HG02623 (cell line): Measurements from ENCODE around the gene PLVAP.
A peak's percentile ranks its signal among the peaks of the same experiment; 100 is the strongest.

Source experiments
- ATAC-seq: cut with Tn5 transposase; IDR thresholded peaks from one replicate; pipeline ENCODE4 v1.9.1; 2021; ENCODE audit warnings: moderate library complexity; ENCODE audit not compliant: unreplicated experiment

Gene PLVAP

GRCh38 chr19:17323300-17323963 is 53.7 kb downstream of the PLVAP start:
- ATAC-seq, result no peak

DNA sequence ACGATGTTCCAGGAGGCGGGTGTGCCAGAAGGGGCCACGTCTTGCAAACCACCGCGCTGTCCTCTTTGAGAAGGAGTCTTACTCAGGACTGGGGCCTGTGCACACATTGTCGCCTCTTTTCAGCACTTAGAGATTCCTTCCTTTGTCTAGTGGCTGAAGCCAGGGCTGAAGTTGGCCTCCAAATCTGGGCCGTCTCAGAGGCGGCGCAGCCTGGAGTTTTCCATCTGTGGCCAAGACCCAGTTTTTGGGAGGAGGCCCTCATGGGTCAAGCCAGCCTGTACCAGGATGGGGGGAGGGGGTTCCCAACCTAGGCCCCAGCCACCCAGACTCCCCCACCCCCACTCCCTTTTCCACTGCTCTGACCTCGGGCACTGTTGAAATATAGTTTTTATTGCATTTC is 54.3 kb downstream of the PLVAP start:
- no peak for ATAC-seq

DNA sequence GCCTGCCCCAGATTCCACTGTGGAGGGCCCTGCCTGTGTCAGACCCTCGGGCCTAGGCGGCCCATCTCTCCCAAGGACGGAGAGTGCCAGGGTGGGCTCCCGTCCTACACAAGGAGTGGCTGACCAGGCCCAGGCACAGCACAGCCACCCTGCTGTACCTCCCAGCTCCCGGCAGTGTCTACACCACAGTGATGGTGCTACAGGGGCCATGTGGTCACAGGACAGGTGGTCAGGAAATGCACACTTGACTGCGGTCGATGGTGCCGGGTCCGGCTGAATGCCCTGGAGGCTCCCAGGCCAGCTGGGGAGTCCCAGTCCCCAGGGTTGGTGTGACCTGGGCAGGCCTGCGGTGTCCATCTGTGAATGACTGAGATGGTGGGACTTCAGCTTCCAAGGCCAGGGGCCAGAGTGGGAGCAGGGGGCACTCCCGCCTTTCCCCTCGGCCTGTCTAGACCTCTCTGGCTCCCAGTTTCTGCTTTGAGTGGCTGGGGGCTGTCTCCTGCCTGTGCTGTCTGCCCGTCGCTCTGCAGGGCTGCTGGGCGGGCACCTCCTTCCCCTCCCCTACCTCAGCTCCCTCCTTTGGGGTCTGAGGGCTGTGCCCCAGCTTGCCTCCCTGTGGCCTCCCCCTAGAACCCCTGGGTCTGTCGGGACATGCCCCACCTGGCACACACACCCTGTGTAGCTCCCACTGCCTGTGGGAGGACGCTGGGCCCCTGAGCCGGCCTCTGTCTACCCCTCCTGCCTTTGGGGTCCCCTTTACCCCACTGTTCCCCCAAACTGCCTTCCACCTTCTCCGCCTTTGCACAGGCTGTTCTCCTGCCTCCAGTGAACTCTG is 55.3 kb downstream of the PLVAP start:
- no peak for ATAC-seq

DNA sequence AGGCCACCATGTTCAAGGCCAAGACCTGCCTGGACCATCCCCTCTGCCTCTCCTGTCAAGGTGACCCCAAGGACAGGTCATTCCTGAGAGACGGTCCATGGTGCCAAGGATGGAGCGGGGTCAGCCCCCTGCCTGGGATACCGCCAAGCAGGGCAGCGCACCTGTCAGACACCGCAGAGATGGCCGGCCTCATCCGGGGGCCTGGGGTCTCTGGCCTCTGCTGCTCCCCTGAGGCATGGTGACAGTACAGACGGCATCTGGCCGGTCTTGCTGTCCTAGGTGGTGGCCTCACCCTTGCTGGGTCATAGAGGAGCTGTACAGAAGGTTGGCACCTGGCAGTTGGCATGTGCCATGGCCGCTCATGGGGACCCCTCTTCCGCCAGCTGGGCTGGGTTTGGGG is 56.7 kb downstream of the PLVAP start:
- ATAC-seq, result no peak

DNA sequence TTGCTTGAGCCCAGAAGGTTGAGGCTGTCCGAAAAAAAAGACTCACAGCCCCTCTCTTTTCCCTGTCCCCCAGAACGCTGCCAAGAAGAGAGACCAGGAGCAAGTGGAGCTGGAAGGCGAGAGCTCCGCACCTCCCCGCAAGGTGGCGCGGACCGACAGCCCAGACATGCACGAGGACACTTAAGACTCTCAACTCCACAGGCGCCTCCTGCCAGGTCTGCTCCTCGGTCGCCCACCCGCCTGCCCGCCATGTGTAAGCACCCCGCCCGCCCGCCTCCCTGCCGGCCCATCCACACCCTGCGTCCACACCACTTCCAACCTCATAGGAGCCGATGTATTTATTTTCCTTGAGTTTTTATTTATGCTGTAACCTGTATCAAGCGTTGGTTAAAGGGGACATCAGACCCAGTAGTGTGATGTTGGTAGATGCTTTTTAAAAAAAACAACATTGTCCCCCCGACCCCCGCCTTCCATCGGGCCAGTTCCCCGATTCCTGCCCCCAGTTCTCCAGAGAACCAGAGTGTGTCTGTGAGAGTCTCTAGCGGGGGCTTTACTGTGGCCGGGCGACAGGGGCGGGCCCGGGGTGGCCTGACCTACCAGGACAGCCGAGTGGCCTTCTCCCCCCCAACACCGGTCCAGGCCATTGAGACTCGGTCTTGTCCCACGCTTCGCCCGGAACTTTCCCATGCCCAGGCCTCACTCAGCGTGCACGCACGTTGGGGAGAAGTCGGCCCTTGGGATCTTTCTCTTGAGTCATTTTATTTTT is 57.5 kb downstream of the PLVAP start:
- ATAC-seq, result no peak

GRCh38 chr19:17318966-17319365 is 58.2 kb downstream of the PLVAP start:
- ATAC-seq, result no peak

DNA sequence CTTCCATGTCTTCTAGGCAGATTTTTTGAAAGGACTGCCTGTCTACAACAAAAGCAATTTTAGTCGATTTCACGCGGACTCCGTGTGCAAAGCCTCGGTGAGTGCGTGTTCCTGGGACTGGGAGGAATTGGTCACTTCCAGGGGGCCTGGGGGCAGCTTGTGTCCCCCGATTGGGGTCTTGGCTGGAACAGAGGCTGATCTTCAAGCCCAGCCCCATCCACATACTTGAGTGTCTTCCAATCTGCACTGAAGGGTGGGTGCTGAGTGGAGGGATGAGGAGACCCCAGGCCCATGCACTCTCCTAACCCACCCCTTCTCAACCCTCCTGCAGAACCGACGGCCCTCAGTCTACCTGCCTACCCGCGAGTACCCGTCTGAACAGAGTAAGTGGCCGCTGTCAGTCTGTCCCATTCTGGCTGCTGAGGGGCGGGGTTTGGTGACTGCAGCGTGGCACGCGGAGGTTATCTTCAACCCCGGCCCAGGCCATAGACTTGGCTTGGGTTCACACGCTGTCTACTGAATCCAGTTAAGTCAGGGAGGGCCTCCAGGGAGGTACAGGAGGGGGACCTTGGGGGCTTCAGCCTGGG is 63.0 kb downstream of the PLVAP start:
- ATAC-seq, result no peak

- no peak for ATAC-seq
These were observed 64.7 kb downstream of the PLVAP start for GRCh38 chr19:17312189-17313113.

DNA sequence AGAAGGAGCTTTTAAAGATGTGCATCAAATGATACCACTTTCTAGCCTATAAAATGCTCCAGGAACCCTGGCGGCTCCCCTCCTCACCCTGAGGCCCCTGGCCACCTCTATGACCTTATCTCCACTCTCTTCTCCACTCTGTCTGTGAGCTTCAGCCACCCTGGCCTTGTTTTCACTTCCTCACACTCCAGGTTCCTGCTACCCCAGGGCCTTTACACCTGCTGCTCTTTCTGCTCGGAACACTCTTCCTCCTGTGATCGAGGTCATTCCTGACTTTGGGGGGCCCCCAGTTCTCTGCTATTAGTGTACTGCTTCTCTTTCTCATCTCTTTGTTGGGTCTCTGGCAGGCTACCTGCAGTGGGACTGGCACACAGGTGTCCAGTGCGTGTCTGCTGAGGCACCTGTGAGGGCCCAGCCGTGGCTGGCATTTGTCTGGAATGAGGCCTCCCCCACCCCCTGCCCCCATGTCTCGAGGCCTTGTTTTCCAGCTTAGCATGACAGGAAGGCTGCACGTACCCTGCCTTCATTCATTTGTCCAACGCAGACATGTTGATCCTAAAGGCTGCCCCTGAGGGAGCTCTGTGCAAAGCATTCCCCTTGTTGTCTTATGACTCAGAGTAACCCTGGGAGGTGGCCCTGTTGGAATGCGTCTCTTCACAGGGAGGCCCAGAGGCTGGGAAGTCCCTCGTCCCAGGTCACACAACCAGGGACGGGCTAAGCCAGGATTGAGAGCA is 65.5 kb downstream of the PLVAP start:
- ATAC-seq, result no peak

GRCh38 chr19:17309965-17310461 is 67.1 kb downstream of the PLVAP start:
- ATAC-seq, result no peak

DNA sequence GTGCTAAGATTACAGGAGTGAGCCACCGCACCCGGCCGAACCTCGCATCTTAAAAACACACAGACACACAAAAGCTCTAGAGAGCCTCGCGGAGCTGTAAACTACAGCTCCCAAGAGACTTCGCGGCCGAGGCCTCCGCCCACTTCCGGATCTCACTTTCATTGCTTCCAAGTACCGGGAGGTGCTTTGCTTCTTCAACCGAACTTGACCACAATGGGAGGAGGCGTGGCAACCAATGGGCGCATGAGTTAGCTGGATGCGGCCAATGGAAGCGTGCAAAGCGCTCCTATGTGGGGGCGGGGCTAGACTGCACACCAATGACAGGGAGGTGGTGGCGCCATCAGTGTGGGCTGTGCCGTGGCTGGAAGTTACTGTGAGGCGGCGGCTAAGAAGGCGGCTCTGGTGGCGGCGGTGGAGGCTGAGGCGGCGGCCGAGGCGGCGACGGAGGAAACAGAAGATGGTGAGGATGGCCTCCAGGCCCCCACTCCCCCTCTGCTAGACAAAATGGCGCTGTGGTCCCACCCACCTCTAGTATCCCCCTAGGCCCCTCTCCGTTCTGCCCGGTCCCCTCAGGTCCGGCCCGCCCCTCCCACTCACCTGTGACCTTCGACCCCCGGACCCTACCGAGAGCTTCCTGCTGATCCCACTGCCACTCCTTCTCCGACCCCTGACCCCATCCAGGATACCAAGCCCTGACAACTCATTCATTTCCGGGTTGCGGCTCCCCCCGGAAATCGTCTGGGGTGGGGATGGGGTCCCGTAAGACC is 67.8 kb downstream of the PLVAP start, which contains the start of gene DDA1:
Gene DDA1 (plus strand): TSS at position 366 of the 767 bp plus-strand sequence. CDS start 92 bp downstream, at position 458.
- ATAC-seq, result peak; percentile 68

- no peak for ATAC-seq
These were observed 69.2 kb downstream of the PLVAP start for GRCh38 chr19:17307876-17308377.

- no peak for ATAC-seq
These were observed 70.8 kb downstream of the PLVAP start for GRCh38 chr19:17306285-17306714.

GRCh38 chr19:17305517-17306284 is 71.4 kb downstream of the PLVAP start, which contains the start of gene MRPL34:
TSS of gene MRPL34 (plus strand) at chr19:17305872. CDS start at chr19:17305893, 21 bp downstream.
- ATAC-seq, result peak; percentile 63

DNA sequence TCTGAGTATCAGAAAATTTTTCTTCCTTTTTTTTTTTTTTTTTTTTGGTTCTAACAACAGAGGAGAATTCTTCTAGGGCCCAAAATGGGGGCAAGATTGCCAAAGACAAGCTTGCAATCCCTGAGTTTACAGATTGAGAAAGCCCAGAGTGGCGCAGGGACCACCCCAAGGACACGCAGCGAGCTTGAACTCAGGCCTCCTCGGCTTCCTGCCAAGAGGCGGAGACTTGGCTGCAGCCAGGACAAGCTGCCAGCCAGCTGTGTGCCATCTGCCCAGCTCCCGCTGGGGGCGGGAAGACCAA is 72.0 kb downstream of the PLVAP start:
- no peak for ATAC-seq

DNA sequence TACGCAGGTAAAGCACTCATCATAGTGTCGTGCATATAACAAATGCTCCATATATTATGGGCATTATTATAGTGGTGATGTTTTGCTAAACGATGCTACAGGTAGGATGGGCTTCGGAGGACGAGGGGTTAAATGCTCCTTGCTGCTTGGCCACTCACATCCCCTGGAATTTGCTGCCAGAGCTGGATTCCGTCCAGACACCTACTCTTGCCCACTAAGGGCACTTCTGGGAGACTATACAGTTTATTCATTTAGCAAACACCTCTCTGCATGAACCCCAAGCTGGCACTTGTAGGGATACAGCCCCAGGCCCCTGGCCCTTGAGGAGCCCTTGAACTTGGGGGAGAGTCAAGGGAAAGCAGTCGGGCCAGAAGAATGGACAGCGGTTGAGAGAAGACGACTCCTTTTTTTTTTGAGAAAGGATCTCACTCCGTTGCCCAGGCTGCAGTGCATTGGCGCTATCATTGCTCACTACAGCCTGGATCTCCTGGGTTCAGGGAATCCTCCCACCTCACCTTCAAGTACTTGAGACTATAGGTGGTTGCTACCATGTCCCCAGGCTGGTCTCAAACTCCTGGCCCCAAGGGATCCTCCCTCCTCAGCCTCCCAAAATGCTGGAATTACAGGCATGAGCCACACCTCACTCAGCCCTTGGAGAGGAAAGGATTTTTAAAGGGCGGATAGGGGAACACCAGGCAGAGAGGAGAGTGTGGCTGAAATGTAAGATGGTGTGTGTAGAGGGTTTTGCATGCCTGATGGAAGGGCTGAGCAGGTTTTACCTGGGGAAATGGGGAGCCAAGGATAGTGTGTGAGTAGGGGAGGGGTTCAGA is 72.5 kb downstream of the PLVAP start:
- ATAC-seq, result no peak

GRCh38 chr19:17303940-17304267 is 73.2 kb downstream of the PLVAP start:
- no peak for ATAC-seq
